Activated naive CD4-positive, alpha-beta T cell treated with anti-CD3 and anti-CD28 coated beads, Interleukin-2, amount 10 ng/mL, durations not matched to agents 7 days and 5 days (primary cell): ENCODE results near the gene PDZD2.
"Not testable (repeated sequence)": the region's sequence is repeated elsewhere in the genome, so short reads cannot be mapped to it uniquely, and the experiment has no call there.

Source experiments
- CTCF ChIA-PET: fragments of 350-600 bp; sonication (Branson Sonifier 250); formaldehyde crosslinking; loops from one replicate; lab custom pipeline; 2021; ENCODE audit warnings: antibody characterized with exemption; lab: Charles Lee
- DNase-seq: peaks from one replicate; pipeline ENCODE4 v3.0.0-alpha.2; 2020
- H3K27ac Mint-ChIP-seq: one replicate; pipeline ENCODE4 v1.8.0; 2021; ENCODE audit warnings: mild to moderate bottlenecking, moderate library complexity, mixed read lengths
- H3K27me3 Mint-ChIP-seq: one replicate; pipeline ENCODE4 v1.8.0; 2021; ENCODE audit warnings: mild to moderate bottlenecking, mixed read lengths
- H3K36me3 Mint-ChIP-seq: one replicate; pipeline ENCODE4 v1.8.0; 2021; ENCODE audit warnings: mixed read lengths
- H3K4me1 Mint-ChIP-seq: one replicate; pipeline ENCODE4 v1.8.0; 2021; ENCODE audit warnings: mixed read lengths
- H3K4me3 Mint-ChIP-seq: one replicate; pipeline ENCODE4 v1.8.0; 2021; ENCODE audit warnings: mild to moderate bottlenecking, moderate library complexity, mixed read lengths
- H3K9me3 Mint-ChIP-seq: one replicate; pipeline ENCODE4 v1.8.0; 2021; ENCODE audit warnings: mixed read lengths

PDZD2 gene

GRCh38 chr5:32098291-32098690 lies 459.4 kb downstream of the PDZD2 start:
- H3K36me3 Mint-ChIP-seq = peaks cover 15% of the 10 kb centered on the region
- no peak overlapping the region for H3K27ac Mint-ChIP-seq
- no peak for DNase-seq
- H3K9me3 Mint-ChIP-seq = no peaks in the 10 kb centered on the region
- CTCF ChIA-PET = no interaction called here
- H3K4me1 Mint-ChIP-seq = no peaks in the 10 kb centered on the region
- H3K4me3 Mint-ChIP-seq = no peak overlapping the region
- H3K27me3 Mint-ChIP-seq = no peaks in the 10 kb centered on the region

GRCh38 chr5:32098890-32099310 lies 460.0 kb downstream of the PDZD2 start:
- H3K9me3 Mint-ChIP-seq = no peaks in the 10 kb centered on the region
- no peaks in the 10 kb centered on the region for H3K4me1 Mint-ChIP-seq
- DNase-seq = no peak
- H3K27me3 Mint-ChIP-seq = no peaks in the 10 kb centered on the region
- no peak overlapping the region for H3K4me3 Mint-ChIP-seq
- peaks cover 21% of the 10 kb centered on the region for H3K36me3 Mint-ChIP-seq
- peak overlapping the region; percentile 62 for H3K27ac Mint-ChIP-seq
- CTCF ChIA-PET = no interaction called here

GRCh38 chr5:32099486-32100035 lies 460.6 kb downstream of the PDZD2 start:
- no peaks in the 10 kb centered on the region for H3K27me3 Mint-ChIP-seq
- no peak overlapping the region for H3K4me3 Mint-ChIP-seq
- no peak for DNase-seq
- CTCF ChIA-PET = no interaction called here
- peak overlapping the region; percentile 62 for H3K27ac Mint-ChIP-seq
- peaks cover 22% of the 10 kb centered on the region for H3K36me3 Mint-ChIP-seq
- no peaks in the 10 kb centered on the region for H3K4me1 Mint-ChIP-seq
- H3K9me3 Mint-ChIP-seq = no peaks in the 10 kb centered on the region

- Mint-ChIP-seq H3K9me3 (no peaks in the 10 kb centered on the region), H3K36me3 (peaks cover 25% of the 10 kb centered on the region), H3K4me3 (no peak overlapping the region), H3K27me3 (no peaks in the 10 kb centered on the region), H3K27ac (no peak overlapping the region), H3K4me1 (no peaks in the 10 kb centered on the region)
- no peak for DNase-seq
- CTCF ChIA-PET = no interaction called here
Measured at GRCh38 chr5:32100230-32100629, 461.3 kb downstream of the PDZD2 start.

GRCh38 chr5:32100691-32101302 lies 461.9 kb downstream of the PDZD2 start:
- Mint-ChIP-seq H3K9me3 (no peaks in the 10 kb centered on the region), H3K27me3 (no peaks in the 10 kb centered on the region), H3K4me3 (no peak overlapping the region), H3K4me1 (no peaks in the 10 kb centered on the region), H3K27ac (no peak overlapping the region), H3K36me3 (peaks cover 25% of the 10 kb centered on the region)
- no peak for DNase-seq
- CTCF ChIA-PET = no interaction called here

- Mint-ChIP-seq H3K4me3 (no peak overlapping the region), H3K9me3 (no peaks in the 10 kb centered on the region), H3K27me3 (no peaks in the 10 kb centered on the region), H3K27ac (no peak overlapping the region), H3K36me3 (peaks cover 26% of the 10 kb centered on the region), H3K4me1 (no peaks in the 10 kb centered on the region)
- CTCF ChIA-PET = interaction anchor here (2.1 kb wide), 1 partner anchor 10 kb away, joined by 7 read pairs; no protein-coding TSS in a partner anchor
- DNase-seq = no peak
Measured at GRCh38 chr5:32102254-32102986, 463.5 kb downstream of the PDZD2 start.

GRCh38 chr5:32103521-32103920 lies 464.6 kb downstream of the PDZD2 start:
- CTCF ChIA-PET = interaction anchor here (2.1 kb wide), 1 partner anchor 11 kb away, joined by 7 read pairs; no protein-coding TSS in a partner anchor
- H3K9me3 Mint-ChIP-seq = no peaks in the 10 kb centered on the region
- H3K27me3 Mint-ChIP-seq = no peaks in the 10 kb centered on the region
- H3K36me3 Mint-ChIP-seq = peaks cover 28% of the 10 kb centered on the region
- no peak overlapping the region for H3K4me3 Mint-ChIP-seq
- H3K27ac Mint-ChIP-seq = no peak overlapping the region
- no peak for DNase-seq
- no peaks in the 10 kb centered on the region for H3K4me1 Mint-ChIP-seq

GRCh38 chr5:32107291-32107690 lies 468.4 kb downstream of the PDZD2 start:
- Mint-ChIP-seq H3K27ac (no peak overlapping the region), H3K27me3 (no peaks in the 10 kb centered on the region), H3K36me3 (peaks cover 41% of the 10 kb centered on the region), H3K4me3 (no peak overlapping the region), H3K4me1 (no peaks in the 10 kb centered on the region), H3K9me3 (no peaks in the 10 kb centered on the region)
- CTCF ChIA-PET = interaction anchor here (1.2 kb wide), 1 partner anchor 14 kb away, joined by 7 read pairs; no protein-coding TSS in a partner anchor
- no peak for DNase-seq

GRCh38 chr5:32108167-32108566 lies 469.2 kb downstream of the PDZD2 start:
- CTCF ChIA-PET = interaction anchor here (1.2 kb wide), 1 partner anchor 15 kb away, joined by 7 read pairs; no protein-coding TSS in a partner anchor
- H3K9me3 Mint-ChIP-seq = no peaks in the 10 kb centered on the region
- no peaks in the 10 kb centered on the region for H3K27me3 Mint-ChIP-seq
- peaks cover 38% of the 10 kb centered on the region for H3K36me3 Mint-ChIP-seq
- H3K4me3 Mint-ChIP-seq = no peak overlapping the region
- no peak for DNase-seq
- no peak overlapping the region for H3K27ac Mint-ChIP-seq
- H3K4me1 Mint-ChIP-seq = no peaks in the 10 kb centered on the region

GRCh38 chr5:32109236-32109635 lies 470.3 kb downstream of the PDZD2 start:
- no peak overlapping the region for H3K27ac Mint-ChIP-seq
- CTCF ChIA-PET = interaction anchor here (1.1 kb wide), 1 partner anchor 17 kb away, joined by 4 read pairs; no protein-coding TSS in a partner anchor
- H3K4me3 Mint-ChIP-seq = no peak overlapping the region
- no peaks in the 10 kb centered on the region for H3K9me3 Mint-ChIP-seq
- peaks cover 31% of the 10 kb centered on the region for H3K36me3 Mint-ChIP-seq
- DNase-seq = no peak
- H3K4me1 Mint-ChIP-seq = no peaks in the 10 kb centered on the region
- H3K27me3 Mint-ChIP-seq = no peaks in the 10 kb centered on the region

GRCh38 chr5:32110111-32110696 lies 471.3 kb downstream of the PDZD2 start:
- DNase-seq = no peak
- CTCF ChIA-PET = no interaction called here
- H3K4me1 Mint-ChIP-seq = no peaks in the 10 kb centered on the region
- H3K27me3 Mint-ChIP-seq = no peaks in the 10 kb centered on the region
- H3K27ac Mint-ChIP-seq = no peak overlapping the region
- H3K4me3 Mint-ChIP-seq = no peak overlapping the region
- no peaks in the 10 kb centered on the region for H3K9me3 Mint-ChIP-seq
- H3K36me3 Mint-ChIP-seq = peaks cover 32% of the 10 kb centered on the region

- Mint-ChIP-seq H3K4me3 (no peak overlapping the region), H3K27ac (no peak overlapping the region), H3K36me3 (peaks cover 36% of the 10 kb centered on the region), H3K9me3 (no peaks in the 10 kb centered on the region), H3K4me1 (peaks cover 5% of the 10 kb centered on the region), H3K27me3 (no peaks in the 10 kb centered on the region)
- CTCF ChIA-PET = interaction anchor here (0.9 kb wide), 1 partner anchor 23 kb away, joined by 3 read pairs; no protein-coding TSS in a partner anchor
- DNase-seq = no peak
Measured at GRCh38 chr5:32115985-32116384, 477.1 kb downstream of the PDZD2 start.

- CTCF ChIA-PET = interaction anchor here (0.9 kb wide), 1 partner anchor 24 kb away, joined by 3 read pairs; no protein-coding TSS in a partner anchor
- peaks cover 5% of the 10 kb centered on the region for H3K4me1 Mint-ChIP-seq
Measured at GRCh38 chr5:32116574-32117313, 477.8 kb downstream of the PDZD2 start.

GRCh38 chr5:32118922-32119321 lies 480.0 kb downstream of the PDZD2 start:
- CTCF ChIA-PET, DNase-seq, H3K9me3 Mint-ChIP-seq, H3K4me3 Mint-ChIP-seq, H3K4me1 Mint-ChIP-seq, H3K27ac Mint-ChIP-seq, H3K27me3 Mint-ChIP-seq: not testable (repeated sequence)
- peaks cover 35% of the 10 kb centered on the region for H3K36me3 Mint-ChIP-seq

More at GRCh38 chr5:32116574-32117313, 477.8 kb downstream of the PDZD2 start:
- Mint-ChIP-seq H3K27me3 (no peaks in the 10 kb centered on the region), H3K9me3 (no peaks in the 10 kb centered on the region), H3K36me3 (peaks cover 37% of the 10 kb centered on the region), H3K4me3 (no peak overlapping the region), H3K27ac (no peak overlapping the region)
- no peak for DNase-seq
